ENCODE data around the gene KCNF1.

Gene KCNF1

DNA sequence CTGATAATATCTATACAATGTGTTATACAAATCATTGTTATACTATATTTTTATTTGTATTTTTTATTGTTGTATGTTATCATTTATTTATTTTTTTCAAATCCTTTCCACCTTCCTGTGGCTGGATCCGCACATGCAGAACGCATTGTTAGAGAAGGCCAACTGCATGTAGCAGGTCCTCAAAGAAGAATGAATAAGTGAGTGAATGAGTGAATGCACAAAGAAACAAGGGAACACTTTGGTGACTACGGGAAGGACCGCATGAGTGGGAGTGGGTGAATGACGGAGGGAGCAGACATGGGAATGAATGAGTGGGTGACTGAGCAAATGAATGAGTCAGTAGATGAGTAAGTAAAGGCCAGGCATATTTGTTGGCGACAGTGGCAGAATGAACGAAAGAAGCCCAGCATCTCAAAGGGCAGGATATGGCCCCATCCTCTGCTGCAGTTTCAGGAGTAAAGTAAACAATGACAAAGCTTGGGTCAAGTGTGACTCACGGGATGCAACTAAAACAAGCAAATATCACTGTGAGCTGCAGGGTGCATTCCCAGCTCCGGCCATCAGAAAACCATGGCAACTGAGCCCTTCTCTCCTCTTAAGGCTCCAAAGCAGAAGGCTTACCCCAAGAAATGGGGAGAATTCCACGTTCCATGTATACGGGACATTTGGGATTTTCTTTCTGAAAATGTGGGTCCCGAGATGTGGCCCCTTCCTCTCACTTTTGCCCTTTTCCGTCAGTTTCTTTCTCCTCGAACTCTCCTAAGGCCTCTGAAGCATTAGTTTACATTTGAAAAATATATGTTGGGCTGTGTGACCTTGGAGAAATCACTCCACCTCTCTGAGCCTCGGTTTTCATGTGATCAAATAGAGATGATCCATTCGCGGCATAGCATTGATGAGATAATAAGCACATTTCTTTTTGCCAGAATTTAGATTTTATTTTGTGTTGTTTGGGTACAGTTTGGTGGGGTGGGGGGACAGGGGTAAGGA lies 24.5 kb downstream of the KCNF1 start:
- peak; percentile 94 for DNase-seq (ENCODE audit: extremely low read depth, low read depth)
- no peak overlapping the region for H3K4me3 ChIP-seq (replicated peaks; ENCODE audit: low read depth, low read length)
- TF ChIP-seq, protein P1, sequence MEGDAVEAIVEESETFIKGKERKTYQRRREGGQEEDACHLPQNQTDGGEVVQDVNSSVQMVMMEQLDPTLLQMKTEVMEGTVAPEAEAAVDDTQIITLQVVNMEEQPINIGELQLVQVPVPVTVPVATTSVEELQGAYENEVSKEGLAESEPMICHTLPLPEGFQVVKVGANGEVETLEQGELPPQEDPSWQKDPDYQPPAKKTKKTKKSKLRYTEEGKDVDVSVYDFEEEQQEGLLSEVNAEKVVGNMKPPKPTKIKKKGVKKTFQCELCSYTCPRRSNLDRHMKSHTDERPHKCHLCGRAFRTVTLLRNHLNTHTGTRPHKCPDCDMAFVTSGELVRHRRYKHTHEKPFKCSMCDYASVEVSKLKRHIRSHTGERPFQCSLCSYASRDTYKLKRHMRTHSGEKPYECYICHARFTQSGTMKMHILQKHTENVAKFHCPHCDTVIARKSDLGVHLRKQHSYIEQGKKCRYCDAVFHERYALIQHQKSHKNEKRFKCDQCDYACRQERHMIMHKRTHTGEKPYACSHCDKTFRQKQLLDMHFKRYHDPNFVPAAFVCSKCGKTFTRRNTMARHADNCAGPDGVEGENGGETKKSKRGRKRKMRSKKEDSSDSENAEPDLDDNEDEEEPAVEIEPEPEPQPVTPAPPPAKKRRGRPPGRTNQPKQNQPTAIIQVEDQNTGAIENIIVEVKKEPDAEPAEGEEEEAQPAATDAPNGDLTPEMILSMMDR (IDR thresholded peaks at IDR 0.05; ENCODE audit: low read depth, low read length, missing control alignments) = no peak

GRCh38 chr2:10939058-10939457 lies 27.3 kb downstream of the KCNF1 start:
- H3K4me3 ChIP-seq (replicated peaks; ENCODE audit: low read depth, low read length) = no peak overlapping the region
- TF ChIP-seq, protein P1 (IDR thresholded peaks at IDR 0.05; ENCODE audit: low read depth, low read length, missing control alignments) = no peak
- DNase-seq (ENCODE audit: extremely low read depth, low read depth) = no peak

GRCh38 chr2:10940596-10940995 lies 28.9 kb downstream of the KCNF1 start:
- H3K4me3 ChIP-seq (replicated peaks; ENCODE audit: low read depth, low read length) = no peak overlapping the region
- DNase-seq (ENCODE audit: extremely low read depth, low read depth) = no peak
- TF ChIP-seq, protein P1 (IDR thresholded peaks at IDR 0.05; ENCODE audit: low read depth, low read length, missing control alignments) = no peak

DNA sequence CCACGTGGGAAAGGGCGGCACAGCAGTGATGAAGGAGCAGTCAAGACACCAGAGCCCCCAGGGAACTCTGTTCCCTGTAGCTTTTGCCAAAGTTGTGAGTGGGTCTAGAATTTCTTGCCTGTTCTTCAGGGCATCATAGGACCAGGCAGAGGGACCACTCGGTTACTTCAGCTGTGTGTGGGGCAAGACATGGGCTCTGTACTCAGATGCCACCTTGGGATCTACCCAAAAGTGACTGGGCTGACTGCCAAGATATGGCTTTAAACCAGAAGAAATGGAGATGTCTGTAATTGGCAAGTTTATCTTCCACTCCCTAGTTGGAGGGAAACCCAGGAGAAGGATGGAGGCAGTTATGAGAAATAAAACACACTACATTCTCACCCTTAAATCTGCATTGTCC lies 29.6 kb downstream of the KCNF1 start:
- no peak for DNase-seq (ENCODE audit: extremely low read depth, low read depth)
- TF ChIP-seq, protein P1 (IDR thresholded peaks at IDR 0.05; ENCODE audit: low read depth, low read length, missing control alignments) = no peak

GRCh38 chr2:10944799-10945198 lies 33.1 kb downstream of the KCNF1 start:
- DNase-seq (ENCODE audit: extremely low read depth, low read depth) = no peak
- TF ChIP-seq, protein P1 (IDR thresholded peaks at IDR 0.05; ENCODE audit: low read depth, low read length, missing control alignments) = no peak
- no peak overlapping the region for H3K4me3 ChIP-seq (replicated peaks; ENCODE audit: low read depth, low read length)

More for the DNA sequence above, 29.6 kb downstream of the KCNF1 start:
- no peak overlapping the region for H3K4me3 ChIP-seq (replicated peaks; ENCODE audit: low read depth, low read length)

DNA sequence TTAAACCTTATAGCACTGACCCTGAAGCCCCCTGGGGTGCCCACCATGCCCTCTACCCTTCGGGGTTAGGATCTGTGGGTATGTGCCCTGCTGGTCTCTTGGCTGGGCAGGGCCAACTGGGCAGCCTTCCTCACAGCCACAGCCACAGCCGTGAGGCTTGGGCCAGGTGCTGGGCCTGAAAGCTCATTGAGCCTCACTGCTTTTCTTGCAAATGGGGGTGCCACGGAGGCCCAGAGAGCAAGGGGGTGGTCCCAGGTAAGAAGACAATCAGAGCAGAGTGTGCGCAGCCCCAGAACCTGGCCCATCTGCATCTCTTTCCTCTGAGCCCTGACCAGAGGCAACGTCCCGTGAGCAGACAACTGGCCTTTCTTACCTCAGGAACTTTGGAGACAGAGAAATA lies 34.7 kb downstream of the KCNF1 start:
- H3K4me3 ChIP-seq (replicated peaks; ENCODE audit: low read depth, low read length) = no peak overlapping the region
- TF ChIP-seq, protein P1 (IDR thresholded peaks at IDR 0.05; ENCODE audit: low read depth, low read length, missing control alignments) = no peak
- DNase-seq (ENCODE audit: extremely low read depth, low read depth) = no peak
